HG02588 (cell line): ENCODE measurements around the gene SPNS2.

Source experiments
- ATAC-seq: cut with Tn5 transposase; IDR thresholded peaks from one replicate; pipeline ENCODE4 v1.9.1; 2021; ENCODE audit warnings: mild to moderate bottlenecking, moderate library complexity; ENCODE audit not compliant: unreplicated experiment

The SPNS2 gene

DNA sequence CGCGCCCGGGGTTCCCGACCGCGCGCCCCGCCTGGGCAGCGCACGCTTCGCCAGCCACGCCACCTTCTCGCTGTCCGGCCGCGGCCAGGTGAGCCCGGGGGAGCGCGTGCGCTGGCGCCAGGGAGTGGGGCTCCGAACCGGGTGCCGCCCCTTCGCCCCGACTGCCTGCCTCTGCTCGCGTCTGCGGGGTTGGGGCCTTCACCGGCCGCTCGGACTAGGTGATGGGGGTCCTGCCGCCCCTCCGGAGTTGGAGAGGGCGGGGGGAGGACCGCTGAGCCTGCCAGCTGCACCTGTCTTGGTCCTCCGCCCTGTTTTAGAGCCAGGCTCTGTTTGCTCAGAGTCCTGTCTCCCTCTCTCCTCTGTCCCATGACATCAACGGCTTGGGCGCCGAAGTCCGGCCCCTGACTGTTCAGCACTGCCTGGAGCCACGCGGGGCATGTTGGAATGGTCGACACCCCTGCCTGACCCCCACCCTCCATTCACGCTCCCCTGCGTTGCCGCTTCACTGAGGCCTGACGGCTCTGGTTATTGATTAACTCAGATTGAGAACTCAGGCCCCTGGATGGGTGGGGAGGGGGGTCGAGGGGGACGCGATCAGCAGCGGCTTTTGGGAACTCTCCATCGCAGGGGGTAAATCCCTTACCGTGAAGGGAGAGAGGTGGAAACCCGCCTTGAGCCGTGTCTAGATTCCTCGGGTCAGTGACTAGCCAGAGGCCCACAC lies 86.4 kb downstream of the SPNS2 start:
- ATAC-seq = no peak

DNA sequence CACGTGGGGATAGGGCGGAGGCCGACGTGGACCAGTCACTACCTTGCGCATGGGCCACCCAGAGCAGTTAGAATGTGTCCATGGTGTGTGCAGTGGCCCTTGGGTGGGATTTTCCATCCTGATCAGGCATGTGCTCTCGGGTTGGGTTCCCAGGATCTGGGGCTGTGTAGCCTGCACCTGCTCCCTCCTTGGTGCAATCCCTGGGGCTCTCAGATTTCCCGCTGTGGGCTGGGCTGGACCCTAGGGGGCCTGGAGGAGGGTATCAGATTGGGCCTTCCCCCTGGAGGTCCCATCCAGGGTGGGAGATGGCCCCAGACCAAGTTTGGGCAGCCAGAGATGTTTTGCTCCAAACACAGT lies 86.9 kb downstream of the SPNS2 start:
- ATAC-seq = no peak

GRCh38 chr17:4586043-4586442 lies 87.4 kb downstream of the SPNS2 start:
- no peak for ATAC-seq

DNA sequence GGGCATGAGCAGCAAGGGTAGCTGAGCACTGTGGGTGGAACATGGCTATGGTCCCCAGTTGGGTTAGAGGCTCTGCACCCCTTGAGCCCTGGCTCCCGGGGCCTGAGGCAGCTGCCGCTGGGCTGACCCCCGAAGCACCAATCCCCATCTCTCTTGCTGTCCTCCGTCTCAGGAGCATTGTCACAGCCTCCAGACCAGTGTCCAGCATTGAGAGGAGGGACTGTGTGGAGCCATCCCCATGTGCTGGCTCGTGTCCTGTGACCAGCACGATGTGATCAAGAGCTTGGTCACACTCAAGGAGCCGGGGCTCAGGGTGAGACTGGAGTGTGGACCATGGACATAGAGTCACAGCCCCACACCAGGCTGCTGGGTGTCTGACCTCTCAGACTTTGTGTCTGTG lies 88.5 kb downstream of the SPNS2 start:
- ATAC-seq = no peak

- ATAC-seq = no peak
Observed at GRCh38 chr17:4587803-4588202, 89.1 kb downstream of the SPNS2 start.

- ATAC-seq = no peak
Observed at GRCh38 chr17:4588391-4588790, 89.7 kb downstream of the SPNS2 start.
